ENCODE measurements around the gene MYOM1.

MYOM1 gene

GRCh38 chr18:3194947-3195612 lies 24.7 kb downstream of the MYOM1 start:
- TF ChIP-seq, protein P1, sequence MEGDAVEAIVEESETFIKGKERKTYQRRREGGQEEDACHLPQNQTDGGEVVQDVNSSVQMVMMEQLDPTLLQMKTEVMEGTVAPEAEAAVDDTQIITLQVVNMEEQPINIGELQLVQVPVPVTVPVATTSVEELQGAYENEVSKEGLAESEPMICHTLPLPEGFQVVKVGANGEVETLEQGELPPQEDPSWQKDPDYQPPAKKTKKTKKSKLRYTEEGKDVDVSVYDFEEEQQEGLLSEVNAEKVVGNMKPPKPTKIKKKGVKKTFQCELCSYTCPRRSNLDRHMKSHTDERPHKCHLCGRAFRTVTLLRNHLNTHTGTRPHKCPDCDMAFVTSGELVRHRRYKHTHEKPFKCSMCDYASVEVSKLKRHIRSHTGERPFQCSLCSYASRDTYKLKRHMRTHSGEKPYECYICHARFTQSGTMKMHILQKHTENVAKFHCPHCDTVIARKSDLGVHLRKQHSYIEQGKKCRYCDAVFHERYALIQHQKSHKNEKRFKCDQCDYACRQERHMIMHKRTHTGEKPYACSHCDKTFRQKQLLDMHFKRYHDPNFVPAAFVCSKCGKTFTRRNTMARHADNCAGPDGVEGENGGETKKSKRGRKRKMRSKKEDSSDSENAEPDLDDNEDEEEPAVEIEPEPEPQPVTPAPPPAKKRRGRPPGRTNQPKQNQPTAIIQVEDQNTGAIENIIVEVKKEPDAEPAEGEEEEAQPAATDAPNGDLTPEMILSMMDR (IDR thresholded peaks at IDR 0.05; ENCODE audit: low read depth, low read length), result no peak
- no peaks in the 10 kb centered on the region for H3K36me3 ChIP-seq
- H3K4me3 ChIP-seq (ENCODE audit: low read depth, low read length), result no peak overlapping the region
- H3K9me3 ChIP-seq, result no peaks in the 10 kb centered on the region
- DNase-seq, result no peak
- no peaks in the 10 kb centered on the region for H3K27me3 ChIP-seq
- no peaks in the 10 kb centered on the region for H3K4me1 ChIP-seq

DNA sequence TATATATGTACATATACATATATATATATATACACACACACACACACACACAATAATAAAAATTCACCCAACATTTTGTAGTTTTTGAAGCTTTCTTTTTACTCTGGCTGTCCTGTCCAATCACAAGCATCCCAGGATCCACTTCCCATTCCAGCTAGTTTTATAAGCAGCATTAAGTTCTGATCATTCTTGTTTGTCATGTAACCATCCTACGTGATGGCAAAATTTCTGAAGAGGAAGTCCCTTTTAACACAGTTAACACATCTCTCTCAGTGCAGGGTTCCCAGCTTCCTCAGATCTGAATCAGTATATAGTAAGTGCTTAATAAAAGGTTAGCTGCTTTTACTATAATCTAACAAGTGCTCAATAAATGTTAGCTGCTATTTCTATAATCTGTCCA lies 26.4 kb downstream of the MYOM1 start:
- H3K36me3 ChIP-seq, result no peaks in the 10 kb centered on the region
- H3K4me3 ChIP-seq (ENCODE audit: low read depth, low read length), result no peak overlapping the region
- no peaks in the 10 kb centered on the region for H3K9me3 ChIP-seq
- TF ChIP-seq, protein P1 (IDR thresholded peaks at IDR 0.05; ENCODE audit: low read depth, low read length), result no peak
- no peaks in the 10 kb centered on the region for H3K27me3 ChIP-seq
- no peaks in the 10 kb centered on the region for H3K4me1 ChIP-seq
- DNase-seq, result no peak

- Histone ChIP-seq H3K4me3 (ENCODE audit: low read depth, low read length) (no peak overlapping the region), H3K4me1 (no peaks in the 10 kb centered on the region), H3K27me3 (no peaks in the 10 kb centered on the region), H3K36me3 (no peaks in the 10 kb centered on the region), H3K9me3 (no peaks in the 10 kb centered on the region)
- no peak for DNase-seq
- TF ChIP-seq, protein P1 (IDR thresholded peaks at IDR 0.05; ENCODE audit: low read depth, low read length), result no peak
These were observed 27.0 kb downstream of the MYOM1 start for GRCh38 chr18:3192752-3193151.

- Histone ChIP-seq H3K27me3 (no peaks in the 10 kb centered on the region), H3K36me3 (no peaks in the 10 kb centered on the region), H3K4me3 (ENCODE audit: low read depth, low read length) (no peak overlapping the region), H3K9me3 (no peaks in the 10 kb centered on the region), H3K4me1 (no peaks in the 10 kb centered on the region)
- TF ChIP-seq, protein P1 (IDR thresholded peaks at IDR 0.05; ENCODE audit: low read depth, low read length), result no peak
- DNase-seq, result no peak
These were observed 27.5 kb downstream of the MYOM1 start for GRCh38 chr18:3192286-3192685.

- Histone ChIP-seq H3K4me1 (no peaks in the 10 kb centered on the region), H3K9me3 (no peaks in the 10 kb centered on the region), H3K36me3 (no peaks in the 10 kb centered on the region), H3K4me3 (ENCODE audit: low read depth, low read length) (no peak overlapping the region), H3K27me3 (no peaks in the 10 kb centered on the region)
- no peak for DNase-seq
- TF ChIP-seq, protein P1 (IDR thresholded peaks at IDR 0.05; ENCODE audit: low read depth, low read length), result no peak
These were observed 29.2 kb downstream of the MYOM1 start for GRCh38 chr18:3190610-3191009.

GRCh38 chr18:3189884-3190283 lies 29.9 kb downstream of the MYOM1 start:
- H3K27me3 ChIP-seq, result no peaks in the 10 kb centered on the region
- H3K9me3 ChIP-seq, result no peaks in the 10 kb centered on the region
- H3K4me1 ChIP-seq, result no peaks in the 10 kb centered on the region
- TF ChIP-seq, protein P1 (IDR thresholded peaks at IDR 0.05; ENCODE audit: low read depth, low read length), result no peak
- H3K4me3 ChIP-seq (ENCODE audit: low read depth, low read length), result no peak overlapping the region
- DNase-seq, result no peak
- H3K36me3 ChIP-seq, result no peaks in the 10 kb centered on the region

All from BE2C (cell line).